Measurements from ENCODE around the gene P3R3URF. TPM values are rescaled to one million over a fixed set of nuclear protein-coding genes. Genes with fewer than 3 reads are reported as not detected.
A peak's percentile ranks its signal among the peaks of the same experiment; 100 is the strongest.

P3R3URF gene
- total and polyA plus RNA-seq, 9 donors, result not detected

- no peaks in the 10 kb centered on the region for H3K36me3 ChIP-seq
- intact Hi-C loops (cut with DNase I), result no loop called here
- H3K4me3 ChIP-seq, result peak overlapping the region; percentile 93
- H3K9me3 ChIP-seq, result no peaks in the 10 kb centered on the region
- peak overlapping the region; percentile 73 to 79 for H3K27ac ChIP-seq
- TF ChIP-seq CTCF (IDR thresholded peaks at IDR 0.05) (no peak), EP300 (IDR thresholded peaks at IDR 0.05) (no peak), POLR2A (IDR thresholded peaks at IDR 0.05) (no peak)
- no peaks in the 10 kb centered on the region for H3K4me1 ChIP-seq (ENCODE audit: insufficient read depth)
- 29 to 33% (median 30%) methylated on average over 5 of the region's 5 CpGs for WGBS, 3 donors
- no peaks in the 10 kb centered on the region for H3K27me3 ChIP-seq
- no peak for DNase-seq
Measured at GRCh38 chr1:46204406-46204742, 28.1 kb upstream of the P3R3URF start.

- intact Hi-C loops (cut with DNase I), result no loop called here
- WGBS, 3 donors, result 5 to 6% (median 6%) methylated on average over 14 of the region's 14 CpGs
- H3K4me3 ChIP-seq, result peak overlapping the region; percentile 93
Measured at GRCh38 chr1:46203738-46204405, 27.6 kb upstream of the P3R3URF start.

GRCh38 chr1:46199233-46199749 is 23.0 kb upstream of the P3R3URF start:
- 80 to 83% (median 80%) methylated on average over 3 of the region's 3 CpGs for WGBS, 3 donors
- H3K27ac ChIP-seq, result peak overlapping the region in 1 of 2 donors; percentile 63
- H3K27me3 ChIP-seq, result no peaks in the 10 kb centered on the region
- intact Hi-C loops (cut with DNase I), result no loop called here
- no peak overlapping the region for H3K4me3 ChIP-seq
- TF ChIP-seq POLR2A (IDR thresholded peaks at IDR 0.05), result no peak
- no peak for TF ChIP-seq EP300 (IDR thresholded peaks at IDR 0.05)
- TF ChIP-seq CTCF (IDR thresholded peaks at IDR 0.05), result no peak
- no peaks in the 10 kb centered on the region for H3K36me3 ChIP-seq
- DNase-seq, result no peak
- no peaks in the 10 kb centered on the region for H3K9me3 ChIP-seq
- peaks cover 5% of the 10 kb centered on the region for H3K4me1 ChIP-seq (ENCODE audit: insufficient read depth)

More at GRCh38 chr1:46203738-46204405, 27.6 kb upstream of the P3R3URF start:
- no peak for DNase-seq
- Histone ChIP-seq H3K27me3 (no peaks in the 10 kb centered on the region), H3K27ac (peak overlapping the region; percentile 73 to 79), H3K4me1 (ENCODE audit: insufficient read depth) (no peaks in the 10 kb centered on the region), H3K36me3 (no peaks in the 10 kb centered on the region), H3K9me3 (no peaks in the 10 kb centered on the region)
- TF ChIP-seq EP300 (IDR thresholded peaks at IDR 0.05), result no peak
- no peak for TF ChIP-seq CTCF (IDR thresholded peaks at IDR 0.05)
- no peak for TF ChIP-seq POLR2A (IDR thresholded peaks at IDR 0.05)

GRCh38 chr1:46197964-46198811 is 21.9 kb upstream of the P3R3URF start, which contains the start of gene POMGNT1:
Gene POMGNT1, minus strand, starts transcription at chr1:46198434. Its CDS starts 613 bp downstream, at chr1:46197821.
- intact Hi-C loops (cut with DNase I), result no loop called here
- Histone ChIP-seq H3K36me3 (no peaks in the 10 kb centered on the region), H3K27me3 (no peaks in the 10 kb centered on the region), H3K4me3 (peak within 1 kb of the TSS; percentile 78), H3K4me1 (ENCODE audit: insufficient read depth) (peaks cover 5% of the 10 kb centered on the region), H3K9me3 (no peaks in the 10 kb centered on the region), H3K27ac (peak within 1 kb of the TSS; percentile 60 to 63)
- DNase-seq, result peak; percentile 62 to 81 (median 71)
- no peak for TF ChIP-seq CTCF (IDR thresholded peaks at IDR 0.05)
- TF ChIP-seq EP300 (IDR thresholded peaks at IDR 0.05), result no peak
- no peak for TF ChIP-seq POLR2A (IDR thresholded peaks at IDR 0.05)
- 0 to 1% (median 0%) methylated on average over 30 to 66 of the region's 67 CpGs for WGBS, 3 donors

All from ovary (tissue), 9 donors.